Body of pancreas (tissue), 4 donors: ENCODE results near the gene AMIGO3.

Source experiments
- POLR2A ChIP-seq, 3 donors: fragments of 450-650 bp; IDR thresholded peaks; one replicate each; pipeline ENCODE4 v1.6.1; 2016; ENCODE audit warnings: antibody characterized with exemption in 3 of 3, mild to moderate bottlenecking in 2 of 3
- TF ChIP-seq, protein P1 (sequence below), 7 experiments: fragments of 450-650 bp in 4 of 7; fragments of 200-600 bp in 3 of 7; sonication (generic) in 3 of 7; IDR thresholded peaks; one replicate each; pipeline ENCODE4 v1.5.1; 2016 to 2019; ENCODE audit warnings: antibody characterized with exemption in 7 of 7

DNA sequence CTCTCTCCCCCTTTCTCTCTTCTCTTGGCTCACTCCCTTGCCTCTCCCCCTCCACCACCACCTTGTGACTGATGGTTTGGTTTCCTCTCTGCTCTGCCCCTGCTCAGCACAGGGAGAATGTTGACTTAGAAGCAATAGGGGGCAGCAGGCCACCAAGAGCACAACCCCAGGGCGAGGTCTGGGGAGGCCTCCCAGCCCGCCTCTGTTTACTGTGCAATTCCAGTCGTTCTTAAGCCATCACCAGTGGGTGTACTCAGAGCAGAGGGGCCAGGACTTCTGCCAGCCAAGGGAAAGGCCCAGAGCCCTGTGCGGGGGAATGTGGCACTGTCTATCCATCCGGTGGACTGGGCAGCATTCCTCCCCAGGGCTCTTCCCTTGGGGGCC, 51.1 kb downstream of the AMIGO3 start:
- TF ChIP-seq, protein P1, sequence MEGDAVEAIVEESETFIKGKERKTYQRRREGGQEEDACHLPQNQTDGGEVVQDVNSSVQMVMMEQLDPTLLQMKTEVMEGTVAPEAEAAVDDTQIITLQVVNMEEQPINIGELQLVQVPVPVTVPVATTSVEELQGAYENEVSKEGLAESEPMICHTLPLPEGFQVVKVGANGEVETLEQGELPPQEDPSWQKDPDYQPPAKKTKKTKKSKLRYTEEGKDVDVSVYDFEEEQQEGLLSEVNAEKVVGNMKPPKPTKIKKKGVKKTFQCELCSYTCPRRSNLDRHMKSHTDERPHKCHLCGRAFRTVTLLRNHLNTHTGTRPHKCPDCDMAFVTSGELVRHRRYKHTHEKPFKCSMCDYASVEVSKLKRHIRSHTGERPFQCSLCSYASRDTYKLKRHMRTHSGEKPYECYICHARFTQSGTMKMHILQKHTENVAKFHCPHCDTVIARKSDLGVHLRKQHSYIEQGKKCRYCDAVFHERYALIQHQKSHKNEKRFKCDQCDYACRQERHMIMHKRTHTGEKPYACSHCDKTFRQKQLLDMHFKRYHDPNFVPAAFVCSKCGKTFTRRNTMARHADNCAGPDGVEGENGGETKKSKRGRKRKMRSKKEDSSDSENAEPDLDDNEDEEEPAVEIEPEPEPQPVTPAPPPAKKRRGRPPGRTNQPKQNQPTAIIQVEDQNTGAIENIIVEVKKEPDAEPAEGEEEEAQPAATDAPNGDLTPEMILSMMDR (IDR thresholded peaks at IDR 0.05) = no peak
- TF ChIP-seq POLR2A (IDR thresholded peaks at IDR 0.05) = no peak
